Calu3 (cell line): ENCODE results near the gene HMOX1. TPM values are rescaled to one million over a fixed set of nuclear protein-coding genes. Genes with fewer than 3 reads are reported as not detected.

Experiments used
- BruUV-seq: library from RNA; stranded (reverse); fragments of 400-500 nt; replicated peaks from 2 replicates; lab custom pipeline; 2021; lab: Mats Ljungman, UMichigan
- CTCF ChIA-PET: fragments of 300-600 bp; sonication (Branson Sonifier 250); formaldehyde crosslinking; loops from one replicate; lab custom pipeline; 2022; ENCODE audit warnings: antibody characterized with exemption; lab: Charles Lee
- DNase-seq: peaks from one replicate; pipeline ENCODE4 v3.0.0; 2022
- H3K27ac Mint-ChIP-seq: one replicate; pipeline ENCODE4 v1.8.0; 2022; ENCODE audit warnings: mixed read lengths; ENCODE audit not compliant: unreplicated experiment
- H3K27me3 Mint-ChIP-seq: one replicate; pipeline ENCODE4 v1.8.0; 2022; ENCODE audit warnings: mixed read lengths; ENCODE audit not compliant: unreplicated experiment
- H3K36me3 Mint-ChIP-seq: one replicate; pipeline ENCODE4 v1.8.0; 2022; ENCODE audit warnings: mild to moderate bottlenecking, moderate library complexity, mixed read lengths; ENCODE audit not compliant: insufficient read depth, unreplicated experiment
- H3K4me1 Mint-ChIP-seq: one replicate; pipeline ENCODE4 v1.8.0; 2022; ENCODE audit warnings: mild to moderate bottlenecking, low read depth, mixed read lengths; ENCODE audit not compliant: unreplicated experiment
- H3K4me3 Mint-ChIP-seq: one replicate; pipeline ENCODE4 v1.8.0; 2022; ENCODE audit warnings: mild to moderate bottlenecking, low read depth, moderate library complexity, mixed read lengths; ENCODE audit not compliant: unreplicated experiment
- H3K9me3 Mint-ChIP-seq: one replicate; pipeline ENCODE4 v1.8.0; 2022; ENCODE audit warnings: low read depth, mixed read lengths; ENCODE audit not compliant: unreplicated experiment
- intact Hi-C: fragments of 100-400 bp; cut with micrococcal nuclease; formaldehyde crosslinking; loops from one replicate; pipeline ENCODE4 v1.10.0; 2022; ENCODE audit not compliant: unreplicated experiment
- total RNA-seq: library from RNA; stranded (reverse); gene quantifications from 2 replicates; pipeline ENCODE4 v1.2.3, GENCODE V29; 2022
- TF ChIP-seq, protein P1 (sequence below): fragments of 200-600 bp; IDR thresholded peaks from one replicate; pipeline ENCODE4 v1.8.0; 2022; ENCODE audit warnings: antibody characterized with exemption; ENCODE audit not compliant: unreplicated experiment

HMOX1 gene
- total RNA-seq, 1 experiment from 2014 or later = 0.85 TPM

DNA sequence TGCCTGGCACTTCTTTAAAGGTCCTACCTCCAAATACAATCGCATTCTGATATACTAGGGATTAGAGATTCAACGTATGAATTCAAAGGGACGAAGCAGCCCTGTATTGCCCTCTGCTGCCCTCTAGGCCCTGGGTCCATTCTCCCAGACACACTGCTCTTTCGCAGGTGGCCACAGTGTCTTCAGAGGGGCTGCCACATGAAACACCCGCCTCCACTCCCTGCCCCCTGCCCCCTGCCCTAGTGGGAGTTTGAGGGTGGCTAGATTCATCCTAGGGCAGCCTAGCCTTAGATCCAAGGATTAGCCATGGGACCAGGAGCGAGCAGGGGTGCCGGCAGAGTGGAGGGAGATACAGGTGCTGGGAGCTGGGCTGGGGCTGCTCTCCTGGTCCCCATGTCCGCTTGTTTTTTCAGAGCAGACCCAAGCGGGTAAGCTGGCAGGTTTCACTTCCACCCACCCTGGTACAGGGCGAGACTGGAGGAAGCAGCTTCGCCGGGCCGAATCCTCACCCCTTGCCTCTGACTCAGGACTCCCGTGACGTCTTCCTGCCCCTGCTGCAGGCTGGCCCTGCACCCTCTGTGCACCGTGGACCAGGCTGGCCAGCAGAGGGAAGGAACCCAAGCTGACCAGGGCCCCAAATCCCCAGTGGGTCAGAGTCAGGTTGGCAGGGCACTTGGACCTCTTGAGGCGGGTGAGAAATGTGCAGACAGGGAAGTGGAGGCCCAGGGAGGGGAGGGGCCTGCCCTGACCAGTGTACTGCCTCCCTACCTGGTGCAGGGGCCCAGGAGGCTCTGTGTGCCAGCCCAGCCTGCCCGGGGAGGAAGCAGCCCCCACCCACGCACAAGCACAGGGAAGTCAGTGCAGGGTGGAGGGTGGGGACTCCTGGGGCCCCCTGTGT, 28.4 kb upstream of the HMOX1 start:
- Mint-ChIP-seq H3K4me1 (peaks cover 20% of the 10 kb centered on the region), H3K36me3 (peaks cover 41% of the 10 kb centered on the region), H3K4me3 (no peak overlapping the region), H3K27ac (no peak overlapping the region), H3K27me3 (no peaks in the 10 kb centered on the region), H3K9me3 (no peaks in the 10 kb centered on the region)
- CTCF ChIA-PET = no interaction called here
- peak; percentile 45 for DNase-seq
- intact Hi-C loops = loop anchor here (5.0 kb wide), 2 partner anchors 45 to 770 kb away; no protein-coding TSS in a partner anchor
- BruUV-seq = no TSS peak
- TF ChIP-seq, protein P1, sequence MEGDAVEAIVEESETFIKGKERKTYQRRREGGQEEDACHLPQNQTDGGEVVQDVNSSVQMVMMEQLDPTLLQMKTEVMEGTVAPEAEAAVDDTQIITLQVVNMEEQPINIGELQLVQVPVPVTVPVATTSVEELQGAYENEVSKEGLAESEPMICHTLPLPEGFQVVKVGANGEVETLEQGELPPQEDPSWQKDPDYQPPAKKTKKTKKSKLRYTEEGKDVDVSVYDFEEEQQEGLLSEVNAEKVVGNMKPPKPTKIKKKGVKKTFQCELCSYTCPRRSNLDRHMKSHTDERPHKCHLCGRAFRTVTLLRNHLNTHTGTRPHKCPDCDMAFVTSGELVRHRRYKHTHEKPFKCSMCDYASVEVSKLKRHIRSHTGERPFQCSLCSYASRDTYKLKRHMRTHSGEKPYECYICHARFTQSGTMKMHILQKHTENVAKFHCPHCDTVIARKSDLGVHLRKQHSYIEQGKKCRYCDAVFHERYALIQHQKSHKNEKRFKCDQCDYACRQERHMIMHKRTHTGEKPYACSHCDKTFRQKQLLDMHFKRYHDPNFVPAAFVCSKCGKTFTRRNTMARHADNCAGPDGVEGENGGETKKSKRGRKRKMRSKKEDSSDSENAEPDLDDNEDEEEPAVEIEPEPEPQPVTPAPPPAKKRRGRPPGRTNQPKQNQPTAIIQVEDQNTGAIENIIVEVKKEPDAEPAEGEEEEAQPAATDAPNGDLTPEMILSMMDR = peak; percentile 42

DNA sequence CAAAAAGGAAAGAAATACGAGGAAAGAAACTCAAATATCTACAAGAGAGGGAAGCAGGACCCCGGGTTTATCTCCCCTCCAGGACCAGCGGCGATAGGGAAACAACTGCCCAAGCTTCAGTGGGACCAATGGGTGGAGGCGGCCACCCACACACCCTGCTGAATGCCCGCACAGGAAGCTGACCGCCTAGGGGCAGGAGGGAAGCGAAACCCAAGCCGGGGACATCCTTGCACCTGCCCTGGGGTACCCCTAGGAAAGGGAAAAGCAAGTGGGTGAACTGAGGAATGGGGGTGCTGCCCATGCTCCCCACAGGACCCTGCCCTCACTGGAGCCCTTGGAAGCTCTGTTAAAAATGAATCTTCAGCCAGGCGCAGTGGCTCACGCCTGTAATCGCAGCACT, 27.6 kb upstream of the HMOX1 start:
- peaks cover 20% of the 10 kb centered on the region for H3K4me1 Mint-ChIP-seq
- H3K9me3 Mint-ChIP-seq = no peaks in the 10 kb centered on the region
- intact Hi-C loops = loop anchor here (5.0 kb wide), 2 partner anchors 44 to 769 kb away; no protein-coding TSS in a partner anchor
- DNase-seq = no peak
- H3K36me3 Mint-ChIP-seq = peaks cover 32% of the 10 kb centered on the region
- H3K4me3 Mint-ChIP-seq = no peak overlapping the region
- TF ChIP-seq, protein P1 = no peak
- CTCF ChIA-PET = no interaction called here
- no TSS peak for BruUV-seq
- H3K27me3 Mint-ChIP-seq = no peaks in the 10 kb centered on the region
- H3K27ac Mint-ChIP-seq = no peak overlapping the region

GRCh38 chr22:35354068-35354467, 26.8 kb upstream of the HMOX1 start:
- no peak overlapping the region for H3K4me3 Mint-ChIP-seq
- CTCF ChIA-PET = interaction anchor here (0.9 kb wide), 1 partner anchor 13 kb away, joined by 3 read pairs; no protein-coding TSS in a partner anchor
- intact Hi-C loops = loop anchor here (5.0 kb wide), 2 partner anchors 43 to 768 kb away; no protein-coding TSS in a partner anchor
- TF ChIP-seq, protein P1 = no peak
- H3K27ac Mint-ChIP-seq = no peak overlapping the region
- H3K4me1 Mint-ChIP-seq = peaks cover 20% of the 10 kb centered on the region
- no TSS peak for BruUV-seq
- no peak for DNase-seq
- H3K27me3 Mint-ChIP-seq = no peaks in the 10 kb centered on the region
- no peaks in the 10 kb centered on the region for H3K9me3 Mint-ChIP-seq
- peaks cover 32% of the 10 kb centered on the region for H3K36me3 Mint-ChIP-seq

DNA sequence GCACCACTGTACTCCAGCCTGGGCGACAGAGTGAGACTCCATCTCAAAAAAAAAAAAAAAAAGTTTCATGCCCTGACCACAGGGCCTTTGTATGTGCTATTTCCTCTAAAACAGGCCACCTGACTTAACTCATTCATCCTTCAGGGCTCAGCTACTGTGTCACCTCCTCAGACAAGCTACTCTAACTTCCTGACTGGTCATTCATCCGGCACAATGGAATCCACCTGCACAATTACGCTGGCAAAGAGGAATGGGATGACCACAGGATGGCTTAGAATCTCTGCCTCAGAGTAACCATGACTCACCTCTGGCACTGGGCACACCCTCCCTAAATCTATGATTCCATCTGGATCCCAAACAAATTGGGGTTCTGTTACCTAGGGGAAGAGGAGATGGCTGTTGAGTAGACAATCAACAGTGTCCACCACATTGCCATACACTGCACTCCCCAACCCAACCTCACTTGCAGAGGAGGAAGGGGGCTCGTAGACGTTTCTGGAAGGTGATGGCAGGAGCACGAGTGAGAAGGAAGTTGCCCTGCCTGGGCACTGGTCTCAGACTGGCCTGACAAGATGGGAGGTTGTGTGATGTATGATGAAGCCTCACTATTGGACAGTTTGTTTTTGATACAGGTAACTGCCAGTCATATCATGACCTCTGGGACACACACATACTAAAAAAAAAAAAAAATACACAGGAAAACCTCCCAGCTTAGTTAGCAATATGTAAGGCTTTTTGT, 22.8 kb upstream of the HMOX1 start:
- no peak for DNase-seq
- intact Hi-C loops = no loop called here
- H3K27ac Mint-ChIP-seq = no peak overlapping the region
- no peaks in the 10 kb centered on the region for H3K27me3 Mint-ChIP-seq
- no peaks in the 10 kb centered on the region for H3K36me3 Mint-ChIP-seq
- TF ChIP-seq, protein P1 = no peak
- no TSS peak for BruUV-seq
- CTCF ChIA-PET = interaction anchor here (0.6 kb wide), 1 partner anchor 230 kb away, joined by 5 read pairs; no protein-coding TSS in a partner anchor
- no peaks in the 10 kb centered on the region for H3K9me3 Mint-ChIP-seq
- H3K4me3 Mint-ChIP-seq = no peak overlapping the region
- no peaks in the 10 kb centered on the region for H3K4me1 Mint-ChIP-seq
